Left lung (tissue), 10 donors: ENCODE results near the gene TXK. TPM values are rescaled to one million over a fixed set of nuclear protein-coding genes. Genes with fewer than 3 reads are reported as not detected.

ENCODE experiments used
- ATAC-seq: fragments of 200-7000 bp; cut with Tn5 transposase; one replicate; pipeline ENCODE4 v1.9.1; 2020; ENCODE audit warnings: moderate library complexity
- DNase-seq, 4 donors: peaks; one replicate each; pipeline ENCODE4 v3.0.0-alpha.2; 2013 to 2020
- H3K27ac ChIP-seq, 2 donors: fragments of 200-600 bp; sonication (generic) in 1 of 2; one replicate each; pipeline versions ENCODE4 v1.5.0 to v1.8.0; 2020 to 2021
- H3K27me3 ChIP-seq, 2 donors: fragments of 200-600 bp; sonication (generic) in 1 of 2; one replicate each; pipeline versions ENCODE4 v1.5.0 to v1.8.0; 2020 to 2021
- H3K36me3 ChIP-seq, 2 donors: fragments of 200-600 bp; sonication (generic) in 1 of 2; one replicate each; pipeline versions ENCODE4 v1.5.0 to v1.8.0; 2020 to 2021
- H3K4me1 ChIP-seq, 2 donors: fragments of 200-600 bp; one replicate each; pipeline ENCODE4 v1.8.0; 2021
- H3K4me3 ChIP-seq, 2 donors: fragments of 200-600 bp; sonication (generic) in 1 of 2; one replicate each; pipeline versions ENCODE4 v1.5.0 to v1.8.0; 2020 to 2021; ENCODE audit warnings: mild to moderate bottlenecking in 1 of 2
- H3K9me3 ChIP-seq, 2 donors: fragments of 200-600 bp; sonication (generic) in 1 of 2; one replicate each; pipeline versions ENCODE4 v1.5.0 to v1.8.0; 2020 to 2021
- CTCF ChIP-seq, 2 donors: fragments of 200-600 bp; sonication (generic) in 1 of 2; IDR thresholded peaks; one replicate each; pipeline versions ENCODE4 v1.5.0 to v1.8.0; 2021; ENCODE audit warnings: antibody characterized with exemption in 2 of 2
- intact Hi-C, 2 donors: fragments of 100-400 bp; cut with DNase I; formaldehyde crosslinking; loops; one replicate each; pipeline versions ENCODE4 v1.11.2 to v1.14.2; 2022
- polyA plus RNA-seq, 6 donors: library from polyadenylated mRNA; unstranded; fragments of 120-200 nt; gene quantifications; one replicate each; pipeline ENCODE4 v1.2.1, GENCODE V29; 2013; ENCODE audit not compliant: insufficient read length in 6 of 6
- total RNA-seq, 2 donors: library from RNA; stranded (reverse); fragmentation: NEBNext Ultra II Directional; extraction: Animal tissue kit (Norgen Biotek cat#: 25700); gene quantifications; one replicate each; pipeline ENCODE4 v1.2.1, GENCODE V29; 2021
- donor health status: DM: no; HTN: yes; CAD: no.
- donor health status: DM: no; HTN: no; CAD: no.

Gene TXK
- total and polyA plus RNA-seq, 8 donors = 2.4 to 5.5 (median 4.2) TPM

GRCh38 chr4:48067536-48067935 lies 66.5 kb downstream of the TXK start:
- Histone ChIP-seq H3K4me3 (no peak overlapping the region), H3K36me3 (no peaks in the 10 kb centered on the region), H3K9me3 (no peaks in the 10 kb centered on the region), H3K27me3 (no peaks in the 10 kb centered on the region), H3K4me1 (no peaks in the 10 kb centered on the region), H3K27ac (no peak overlapping the region)
- DNase-seq (no peak), ATAC-seq (no peak)
- intact Hi-C loops = no loop called here
- TF ChIP-seq CTCF (IDR thresholded peaks at IDR 0.05) = no peak

GRCh38 chr4:48065587-48066052 lies 68.4 kb downstream of the TXK start:
- no peak for TF ChIP-seq CTCF (IDR thresholded peaks at IDR 0.05)
- Histone ChIP-seq H3K9me3 (peaks cover 0 to 1% of the 10 kb centered on the region in 2 donors), H3K36me3 (no peaks in the 10 kb centered on the region), H3K4me1 (no peaks in the 10 kb centered on the region), H3K27me3 (no peaks in the 10 kb centered on the region), H3K4me3 (no peak overlapping the region), H3K27ac (no peak overlapping the region)
- intact Hi-C loops = no loop called here
- DNase-seq = no peak
- no peak for ATAC-seq

- Histone ChIP-seq H3K27ac (no peak overlapping the region), H3K27me3 (no peaks in the 10 kb centered on the region), H3K4me3 (no peak overlapping the region), H3K4me1 (no peaks in the 10 kb centered on the region), H3K36me3 (no peaks in the 10 kb centered on the region), H3K9me3 (peaks cover 0 to 1% of the 10 kb centered on the region in 2 donors)
- intact Hi-C loops = no loop called here
- TF ChIP-seq CTCF (IDR thresholded peaks at IDR 0.05) = no peak
- DNase-seq = no peak
- ATAC-seq = no peak
Measured at GRCh38 chr4:48064349-48064748, 69.7 kb downstream of the TXK start.

- no peaks in the 10 kb centered on the region for H3K27me3 ChIP-seq
- no peak overlapping the region for H3K4me3 ChIP-seq
- no peaks in the 10 kb centered on the region for H3K4me1 ChIP-seq
- intact Hi-C loops = no loop called here
- ATAC-seq = no peak
- TF ChIP-seq CTCF (IDR thresholded peaks at IDR 0.05) = no peak
- H3K36me3 ChIP-seq = no peaks in the 10 kb centered on the region
- peaks cover 0 to 1% of the 10 kb centered on the region in 2 donors for H3K9me3 ChIP-seq
- H3K27ac ChIP-seq = no peak overlapping the region
- DNase-seq = no peak
Measured at GRCh38 chr4:48058617-48059530, 75.2 kb downstream of the TXK start.

GRCh38 chr4:48051078-48051477 lies 83.0 kb downstream of the TXK start:
- Histone ChIP-seq H3K4me3 (no peak overlapping the region), H3K4me1 (peaks cover 0 to 16% of the 10 kb centered on the region in 2 donors), H3K36me3 (no peaks in the 10 kb centered on the region), H3K9me3 (no peaks in the 10 kb centered on the region), H3K27ac (no peak overlapping the region), H3K27me3 (peaks cover 0 to 35% of the 10 kb centered on the region in 2 donors)
- ATAC-seq = no peak
- no peak for TF ChIP-seq CTCF (IDR thresholded peaks at IDR 0.05)
- intact Hi-C loops = no loop called here
- DNase-seq = no peak
